ENCODE measurements around the gene CARD9.

The CARD9 gene

GRCh38 chr9:136380381-136380780 is 6.9 kb upstream of the CARD9 start:
- DNase-seq (ENCODE audit: low read depth), result no peak

- DNase-seq (ENCODE audit: low read depth), result no peak
Observed at GRCh38 chr9:136379891-136380290, 6.4 kb upstream of the CARD9 start.

- DNase-seq (ENCODE audit: low read depth), result no peak
Observed at GRCh38 chr9:136379401-136379800, 5.9 kb upstream of the CARD9 start.

GRCh38 chr9:136379003-136379287 is 5.5 kb upstream of the CARD9 start:
- DNase-seq (ENCODE audit: low read depth), result no peak

- DNase-seq (ENCODE audit: low read depth), result no peak
Observed at GRCh38 chr9:136378170-136379002, 4.9 kb upstream of the CARD9 start.

- DNase-seq (ENCODE audit: low read depth), result no peak
Observed at GRCh38 chr9:136377341-136378169, 4.1 kb upstream of the CARD9 start.

GRCh38 chr9:136376457-136376856 is 3.0 kb upstream of the CARD9 start:
- no peak for DNase-seq (ENCODE audit: low read depth)

- DNase-seq (ENCODE audit: low read depth), result no peak
Observed at GRCh38 chr9:136375096-136375495, 1.6 kb upstream of the CARD9 start.

- no peak for DNase-seq (ENCODE audit: low read depth)
Observed at GRCh38 chr9:136374183-136374575, 710 bp upstream of the CARD9 start.

GRCh38 chr9:136372561-136373299 is 739 bp downstream of the CARD9 start:
- no peak for DNase-seq (ENCODE audit: low read depth)

GRCh38 chr9:136372006-136372405 is 1.5 kb downstream of the CARD9 start:
- no peak for DNase-seq (ENCODE audit: low read depth)

GRCh38 chr9:136371533-136371880 is 2.0 kb downstream of the CARD9 start:
- DNase-seq (ENCODE audit: low read depth), result no peak

- no peak for DNase-seq (ENCODE audit: low read depth)
Observed at GRCh38 chr9:136370687-136371532, 2.6 kb downstream of the CARD9 start.

- DNase-seq (ENCODE audit: low read depth), result no peak
Observed at GRCh38 chr9:136370037-136370436, 3.4 kb downstream of the CARD9 start.

GRCh38 chr9:136368190-136368589 is 5.3 kb downstream of the CARD9 start:
- no peak for DNase-seq (ENCODE audit: low read depth)

- DNase-seq (ENCODE audit: low read depth), result no peak
Observed at GRCh38 chr9:136367296-136368145, 5.9 kb downstream of the CARD9 start.

- DNase-seq (ENCODE audit: low read depth), result no peak
Observed at GRCh38 chr9:136366826-136367225, 6.6 kb downstream of the CARD9 start.

- DNase-seq (ENCODE audit: low read depth), result no peak
Observed at GRCh38 chr9:136365775-136366222, 7.7 kb downstream of the CARD9 start.

- DNase-seq (ENCODE audit: low read depth), result no peak
Observed at GRCh38 chr9:136364942-136365774, 8.3 kb downstream of the CARD9 start.

All from stimulated activated CD8-positive, alpha-beta memory T cell treated with anti-CD3 and anti-CD28 coated beads, Interleukin-15, amount 100 ng/mL, for 24 hours (primary cell).